ENCODE results near the gene DAZAP2.
"Not testable (repeated sequence)": the region's sequence is repeated elsewhere in the genome, so short reads cannot be mapped to it uniquely, and the experiment has no call there.

The DAZAP2 gene

DNA sequence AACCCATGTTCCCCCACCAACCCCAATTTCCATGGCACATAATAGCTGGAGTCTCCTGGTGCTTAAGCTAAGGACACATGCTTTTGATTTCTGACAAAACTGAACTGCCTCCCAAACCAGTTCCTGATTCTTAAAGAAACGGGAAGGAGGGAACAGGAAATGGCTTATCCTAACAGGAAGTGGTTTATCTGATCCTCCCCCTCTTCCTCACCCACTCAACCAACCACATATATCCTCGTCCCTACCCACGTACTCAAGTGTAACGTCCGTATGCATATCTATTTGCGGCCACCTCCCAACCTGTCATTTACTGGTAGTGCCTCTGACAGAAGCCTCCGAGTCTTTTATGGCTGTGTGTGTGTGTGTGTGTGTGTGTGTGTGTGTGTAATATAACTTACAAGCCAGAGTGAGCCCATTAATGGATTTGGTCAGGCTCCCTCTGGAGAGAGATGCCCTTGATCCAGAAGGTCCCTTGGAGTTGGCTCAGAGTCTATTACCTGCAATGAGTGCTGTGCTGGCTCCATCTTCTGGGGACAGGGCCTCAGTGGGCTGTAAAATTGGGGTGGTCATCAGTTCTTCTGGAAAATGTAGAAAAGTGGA, 7.7 kb downstream of the DAZAP2 start:
- in situ Hi-C loops (cut with HindIII; ENCODE audit: low sequenced_read_pairs) = no loop called here

DNA sequence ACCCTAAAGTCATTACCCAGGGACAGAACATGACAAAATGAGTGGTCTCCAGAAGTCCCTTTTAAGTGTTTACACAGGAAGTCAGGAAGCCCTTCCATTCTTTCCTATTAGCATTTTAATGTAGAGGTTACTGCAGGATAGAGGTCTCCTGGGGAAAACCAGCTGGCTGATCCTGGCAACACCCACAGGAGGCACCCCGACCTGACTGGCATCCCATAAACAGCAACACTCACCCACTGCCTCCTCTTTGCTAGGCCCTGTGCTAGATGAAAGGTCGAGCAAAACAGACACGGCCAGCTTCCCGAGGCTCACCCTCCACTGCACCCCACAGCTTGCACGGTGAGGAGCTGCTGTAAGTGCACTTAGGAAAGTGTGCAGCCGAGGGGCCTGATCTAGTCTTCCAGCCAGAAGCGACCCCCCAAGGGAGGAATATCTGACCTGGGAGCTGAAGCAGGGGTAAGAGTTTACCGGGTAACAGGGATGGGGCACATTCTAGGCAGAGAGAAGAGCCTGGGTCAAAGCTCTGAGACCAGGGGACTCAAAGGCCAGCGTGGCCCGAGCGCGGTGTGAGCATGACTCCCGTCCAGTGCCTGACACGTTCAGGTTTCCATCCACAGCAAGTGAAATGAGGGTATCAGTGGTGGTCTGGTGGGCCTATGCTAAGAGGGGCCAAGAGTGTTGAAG, 9.0 kb downstream of the DAZAP2 start:
- in situ Hi-C loops (cut with HindIII; ENCODE audit: low sequenced_read_pairs) = no loop called here

DNA sequence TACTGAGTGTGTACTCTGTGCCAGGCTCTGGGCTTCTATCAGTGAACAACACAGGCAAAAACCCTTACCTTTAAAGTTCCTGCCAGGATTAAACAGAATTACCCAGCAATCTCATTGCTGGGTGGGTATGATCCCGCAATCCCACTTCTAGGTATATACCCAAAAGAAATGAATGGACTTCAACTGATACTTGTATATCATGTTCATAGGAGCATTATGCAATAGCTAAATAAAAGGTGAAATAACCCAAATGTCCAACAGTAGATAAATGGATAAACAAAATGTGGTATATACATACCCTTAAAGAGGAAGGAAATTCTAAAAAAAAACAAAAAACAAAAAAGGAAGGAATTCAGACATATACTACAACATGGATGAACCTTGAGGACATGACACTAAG, 14.7 kb downstream of the DAZAP2 start:
- in situ Hi-C loops (cut with HindIII; ENCODE audit: low sequenced_read_pairs) = no loop called here

DNA sequence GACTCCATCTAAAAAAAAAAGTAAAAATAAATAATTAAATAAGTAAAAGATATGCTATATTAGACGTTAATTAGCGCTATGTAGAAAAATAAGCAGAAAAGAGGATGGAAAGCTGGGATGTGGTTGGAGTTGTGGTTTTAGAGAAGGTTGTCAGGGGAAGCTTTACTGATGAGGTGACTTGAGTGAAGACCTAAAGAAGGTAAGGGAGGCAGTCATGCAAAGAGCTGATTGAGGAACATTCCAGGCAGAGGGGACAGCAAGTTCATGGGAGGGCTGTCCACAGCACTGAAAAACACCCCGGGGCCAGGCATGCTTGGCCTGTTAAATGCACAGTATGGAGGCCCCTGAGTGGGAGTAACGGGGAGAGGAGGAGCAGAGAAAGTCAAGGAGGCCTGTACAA, 15.9 kb downstream of the DAZAP2 start:
- in situ Hi-C loops (cut with HindIII; ENCODE audit: low sequenced_read_pairs) = no loop called here

DNA sequence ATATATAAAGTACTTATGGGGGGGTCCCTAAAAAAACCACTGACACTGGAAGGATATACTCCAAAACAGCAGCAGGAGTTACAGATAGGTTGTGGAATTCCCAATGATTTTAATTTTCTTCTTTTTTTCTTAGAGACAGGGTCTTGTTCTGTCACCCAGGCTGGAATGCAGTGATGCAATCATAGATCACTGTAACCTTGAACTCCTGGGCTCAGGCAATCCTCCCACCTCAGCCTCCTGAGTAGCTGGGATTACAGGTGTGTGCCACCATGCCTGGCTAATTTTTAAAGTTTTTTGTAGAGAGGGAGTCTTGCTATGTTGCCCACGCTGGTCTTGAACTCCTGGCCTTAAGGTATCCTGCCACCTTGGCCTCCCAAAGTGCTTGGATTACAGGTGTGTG, 21.0 kb downstream of the DAZAP2 start:
- in situ Hi-C loops (cut with HindIII; ENCODE audit: low sequenced_read_pairs) = not testable (repeated sequence)

DNA sequence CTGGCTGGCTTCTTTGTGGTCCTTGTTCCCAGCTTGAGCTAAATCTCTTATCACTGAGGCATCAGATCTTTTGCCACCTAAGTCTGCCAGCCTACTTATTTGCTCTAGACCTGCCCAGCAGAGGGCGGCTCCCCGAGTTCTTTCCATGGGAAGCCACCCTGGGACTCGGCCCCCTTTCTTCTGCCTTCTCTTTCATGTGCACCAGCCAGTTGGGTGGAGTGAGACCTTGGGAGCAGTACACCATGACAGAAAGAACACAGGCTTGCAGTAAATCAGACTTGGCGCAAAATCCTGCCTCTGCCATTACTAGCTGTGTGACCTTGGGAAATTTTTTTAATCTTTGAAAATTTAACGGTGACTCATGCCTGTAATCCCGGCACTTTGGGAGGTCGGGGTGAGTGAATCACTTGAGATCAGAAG, 24.1 kb downstream of the DAZAP2 start:
- in situ Hi-C loops (cut with HindIII; ENCODE audit: low sequenced_read_pairs) = no loop called here

DNA sequence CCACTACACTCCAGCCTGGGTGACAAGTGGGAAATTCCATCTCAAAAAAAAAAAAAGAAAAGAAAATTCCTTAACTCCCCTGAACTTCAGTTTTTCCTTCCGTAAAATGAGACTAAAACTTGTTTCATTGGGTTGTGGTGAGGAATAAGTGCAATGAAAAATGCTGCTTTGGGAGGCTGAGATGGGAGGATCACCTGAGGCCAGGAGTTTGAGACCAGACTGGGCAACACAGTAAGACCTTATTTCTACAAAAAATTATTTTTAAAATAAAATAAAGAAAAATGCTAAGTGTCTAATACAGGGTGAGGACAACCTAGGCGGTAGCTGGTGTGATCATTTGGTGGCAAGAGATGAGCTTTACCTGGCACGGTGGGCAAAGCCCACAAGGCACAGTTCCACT, 24.7 kb downstream of the DAZAP2 start:
- in situ Hi-C loops (cut with HindIII; ENCODE audit: low sequenced_read_pairs) = no loop called here

DNA sequence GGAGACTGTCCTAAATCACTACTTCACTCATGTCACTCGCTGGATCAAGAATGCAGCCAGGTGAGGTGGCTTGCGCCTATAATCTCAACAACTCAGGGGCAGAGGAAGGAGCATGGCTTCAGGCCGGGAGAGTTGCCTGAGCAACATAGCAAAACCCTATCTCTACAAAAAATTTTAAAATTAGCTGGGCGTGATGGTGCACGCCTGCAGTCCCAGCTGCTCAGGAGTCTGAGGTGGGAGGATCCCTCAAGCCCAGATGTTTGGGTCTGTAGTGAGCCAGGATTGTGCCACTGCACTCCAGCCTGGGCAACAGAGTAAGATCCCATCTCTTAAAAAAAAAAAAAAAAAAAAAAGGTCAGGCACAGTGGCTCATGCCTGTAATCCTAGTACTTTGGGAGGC, 25.7 kb downstream of the DAZAP2 start:
- in situ Hi-C loops (cut with HindIII; ENCODE audit: low sequenced_read_pairs) = no loop called here

DNA sequence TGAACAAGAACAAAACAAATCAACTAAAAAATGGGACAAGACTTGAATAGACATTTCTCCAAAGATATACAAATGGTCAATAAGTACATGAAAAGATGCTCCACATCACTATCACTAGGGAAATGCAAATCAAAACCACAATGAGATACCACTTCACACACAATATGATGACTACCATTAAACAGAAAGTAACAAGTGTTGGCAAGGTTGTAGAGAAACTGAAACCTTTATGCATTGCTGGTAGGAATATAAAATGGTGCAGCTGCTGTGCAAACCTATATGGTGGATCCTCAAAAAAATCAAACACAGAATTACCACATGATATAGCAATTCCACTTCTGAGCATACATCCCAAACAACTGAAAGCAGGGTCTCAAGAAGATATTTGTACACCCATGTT, 26.4 kb downstream of the DAZAP2 start:
- in situ Hi-C loops (cut with HindIII; ENCODE audit: low sequenced_read_pairs) = no loop called here

DNA sequence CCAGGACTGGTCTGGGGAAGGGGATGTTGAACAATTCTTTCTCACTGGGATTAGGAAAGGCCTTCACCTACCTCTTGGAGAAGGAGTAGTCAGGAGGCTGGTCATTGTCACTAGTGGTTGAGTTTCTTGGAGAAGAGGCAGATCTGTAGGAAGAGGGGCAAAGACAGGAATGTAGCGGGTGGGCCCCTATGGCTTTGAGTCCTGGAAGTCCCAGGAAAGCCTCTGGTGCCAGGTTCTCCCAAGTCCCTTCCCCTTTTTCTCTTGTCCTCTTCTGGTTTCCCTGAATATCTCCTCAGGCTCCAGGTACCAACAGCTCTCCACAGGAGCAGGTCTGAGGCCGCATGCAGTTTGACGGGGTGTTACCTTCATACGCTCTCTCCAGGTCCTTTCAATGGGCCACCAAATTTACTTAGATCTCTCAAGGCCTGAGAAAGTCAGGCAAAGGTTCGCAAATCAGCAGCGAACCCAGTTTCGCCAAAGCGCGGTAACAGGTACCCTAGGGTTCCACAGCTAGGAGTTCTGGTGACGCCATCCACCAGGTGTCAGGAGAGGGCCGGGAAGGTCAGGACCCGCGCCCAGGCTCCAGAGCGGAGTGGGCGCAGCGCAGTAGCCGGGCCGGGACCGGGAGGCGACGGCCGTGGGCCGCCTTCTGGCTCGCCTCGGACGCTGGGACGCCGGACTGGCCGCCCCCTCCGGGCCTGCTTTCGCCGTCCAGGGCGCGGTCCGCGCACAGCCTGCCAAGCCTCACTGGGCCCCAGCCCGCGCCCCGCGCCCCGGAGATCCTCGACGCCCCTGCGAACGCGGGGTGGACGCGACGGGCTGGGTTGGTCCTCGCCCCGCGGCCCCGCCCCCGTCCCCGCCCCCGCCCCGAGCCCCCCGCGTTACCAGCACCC, 30.8 kb downstream of the DAZAP2 start:
- in situ Hi-C loops (cut with HindIII; ENCODE audit: low sequenced_read_pairs) = no loop called here

DNA sequence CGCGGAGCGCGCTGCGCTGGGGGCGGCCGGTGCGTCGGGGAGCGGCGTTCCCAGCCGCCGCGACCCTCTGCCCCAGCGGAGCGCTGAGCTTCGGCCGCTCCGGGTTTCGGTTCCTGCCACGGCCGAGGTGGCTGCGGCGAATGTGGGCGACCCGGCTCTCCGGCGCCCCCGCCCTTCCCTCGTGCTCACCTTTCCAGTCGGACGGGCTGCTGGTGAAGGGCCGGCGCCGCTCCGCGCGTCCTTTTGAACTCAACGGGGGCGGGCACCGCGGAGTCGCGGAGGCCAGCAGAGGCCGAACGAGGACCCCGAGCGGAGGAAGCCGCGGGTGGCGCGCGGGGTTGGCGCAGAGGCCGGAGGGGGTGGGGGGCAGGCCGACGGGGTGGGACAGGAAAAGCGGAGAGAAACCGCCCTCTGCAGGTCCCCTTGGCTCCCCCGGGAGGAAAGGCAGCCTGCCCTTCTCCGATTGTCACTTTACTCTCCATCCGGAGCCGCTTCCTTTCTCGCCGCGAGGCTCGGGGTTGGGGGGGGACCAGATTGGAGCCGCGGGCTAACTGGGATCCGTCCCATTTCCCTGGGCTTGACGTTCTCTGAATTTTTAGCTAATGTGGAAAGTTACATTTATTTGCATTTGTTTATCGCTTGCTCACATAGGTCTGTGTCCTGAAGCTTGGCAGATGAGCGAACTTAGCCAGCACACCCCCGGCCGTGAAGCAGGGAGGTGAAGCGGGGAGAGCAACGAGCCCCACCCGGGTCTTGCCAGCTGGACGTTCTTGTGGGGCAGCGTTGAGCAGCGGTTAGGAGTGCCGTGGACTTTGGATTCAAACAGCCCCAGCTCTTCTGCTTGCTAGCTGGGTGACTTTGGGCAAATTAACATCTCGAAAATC, 31.7 kb downstream of the DAZAP2 start, which contains the start of gene SMAGP:
Gene SMAGP, minus strand, starts transcription at position 349 of the 884 bp plus-strand sequence. CDS start 1,137 bp downstream, outside the sequence.
- in situ Hi-C loops (cut with HindIII; ENCODE audit: low sequenced_read_pairs) = no loop called here

DNA sequence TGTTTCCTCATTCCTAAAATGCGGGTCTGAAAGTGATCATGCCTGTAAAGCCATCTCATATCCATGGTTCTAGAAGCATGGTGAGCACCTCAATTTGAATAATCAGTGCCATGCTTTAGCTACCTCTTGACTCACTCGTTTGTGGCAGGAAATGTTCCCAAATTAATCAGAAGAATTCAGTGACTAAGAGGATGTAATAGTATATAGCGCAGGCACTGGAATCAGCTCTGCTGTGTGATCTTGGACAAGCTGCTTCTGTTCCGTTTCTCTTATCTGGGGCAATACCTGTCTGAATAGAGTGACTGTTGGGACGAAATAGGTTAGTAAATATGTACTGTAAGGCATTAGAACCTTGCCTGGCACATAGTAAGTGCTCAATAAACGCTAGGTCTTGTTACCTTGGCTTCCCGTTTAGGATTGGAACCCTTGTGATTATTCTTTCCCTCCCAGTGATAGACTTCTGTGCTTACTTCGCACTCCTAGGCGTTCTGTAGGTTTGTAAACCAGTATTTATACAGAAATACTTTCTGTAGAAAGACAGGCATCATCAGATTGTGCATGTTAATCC, 32.4 kb downstream of the DAZAP2 start:
- in situ Hi-C loops (cut with HindIII; ENCODE audit: low sequenced_read_pairs) = no loop called here

DNA sequence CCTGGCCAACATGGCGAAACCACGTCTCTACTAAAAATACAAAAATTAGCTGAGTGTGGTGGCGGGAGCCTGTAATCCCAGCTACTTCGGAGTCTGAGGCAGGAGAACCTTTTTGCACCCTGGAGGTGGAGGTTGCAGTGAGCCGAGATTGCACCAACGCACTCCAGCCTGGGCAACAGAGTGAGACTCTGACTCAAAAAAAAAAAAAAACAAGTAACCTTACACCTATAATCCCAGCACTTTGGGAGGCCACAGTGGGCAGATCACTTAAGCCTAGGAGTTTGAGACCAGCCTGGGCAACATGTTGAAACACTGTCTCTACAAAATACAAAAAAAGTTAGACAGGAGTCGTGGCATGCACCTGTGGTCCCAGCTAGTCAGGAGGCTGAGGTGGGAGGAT, 34.2 kb downstream of the DAZAP2 start:
- in situ Hi-C loops (cut with HindIII; ENCODE audit: low sequenced_read_pairs) = not testable (repeated sequence)

DNA sequence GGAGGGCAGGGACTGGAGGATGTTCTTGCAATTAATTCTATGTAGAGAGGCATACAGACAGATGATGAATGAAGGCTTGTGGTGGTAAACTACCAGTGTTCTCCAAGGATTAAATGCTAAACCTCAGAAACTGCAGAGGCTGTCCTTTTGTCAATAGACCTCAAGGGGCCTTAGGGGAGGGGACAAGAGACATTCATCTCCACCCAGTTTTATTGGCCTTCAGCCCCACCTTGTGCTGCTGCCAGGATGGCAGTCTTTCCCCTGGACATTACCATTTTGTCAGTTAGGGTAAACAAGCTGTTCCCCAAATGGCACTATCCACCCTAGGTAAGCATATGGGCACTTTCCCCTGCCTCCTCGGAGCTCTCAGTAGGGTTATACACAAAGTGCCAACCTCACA, 36.5 kb downstream of the DAZAP2 start:
- in situ Hi-C loops (cut with HindIII; ENCODE audit: low sequenced_read_pairs) = no loop called here

DNA sequence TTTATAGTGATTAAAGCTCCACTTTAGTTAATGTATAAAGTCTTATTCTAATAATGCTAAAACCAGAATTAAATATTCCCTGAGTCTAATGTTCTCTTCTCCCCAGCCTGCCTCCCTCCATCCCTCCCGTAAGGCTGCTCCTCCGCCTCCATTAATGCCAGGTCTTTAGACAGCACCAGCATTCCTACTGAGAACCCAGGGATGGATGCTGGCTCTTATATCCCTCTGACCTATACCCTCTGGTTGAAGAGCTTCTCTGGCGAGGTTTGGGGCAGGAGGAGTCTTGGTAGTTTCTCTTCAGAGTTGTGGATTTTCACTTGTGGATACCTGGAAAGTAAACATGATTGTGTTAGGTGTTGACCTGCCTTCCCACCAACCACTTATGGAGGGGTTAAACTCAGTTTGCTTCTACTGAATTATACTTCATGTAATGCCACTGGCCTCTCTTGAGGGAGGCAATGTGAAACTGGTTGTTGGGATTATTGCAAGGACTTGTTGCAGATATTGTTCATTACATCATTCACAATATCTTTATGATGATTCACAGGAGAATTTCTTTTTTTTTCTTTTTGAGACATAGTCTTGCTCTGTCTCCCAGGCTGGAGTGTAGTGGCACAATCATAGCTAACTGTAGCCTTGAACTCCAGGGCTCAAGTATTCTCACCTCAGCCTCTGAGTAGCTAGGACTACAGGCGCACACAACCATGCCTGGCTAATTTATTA, 42.7 kb downstream of the DAZAP2 start:
- in situ Hi-C loops (cut with HindIII; ENCODE audit: low sequenced_read_pairs) = no loop called here

DNA sequence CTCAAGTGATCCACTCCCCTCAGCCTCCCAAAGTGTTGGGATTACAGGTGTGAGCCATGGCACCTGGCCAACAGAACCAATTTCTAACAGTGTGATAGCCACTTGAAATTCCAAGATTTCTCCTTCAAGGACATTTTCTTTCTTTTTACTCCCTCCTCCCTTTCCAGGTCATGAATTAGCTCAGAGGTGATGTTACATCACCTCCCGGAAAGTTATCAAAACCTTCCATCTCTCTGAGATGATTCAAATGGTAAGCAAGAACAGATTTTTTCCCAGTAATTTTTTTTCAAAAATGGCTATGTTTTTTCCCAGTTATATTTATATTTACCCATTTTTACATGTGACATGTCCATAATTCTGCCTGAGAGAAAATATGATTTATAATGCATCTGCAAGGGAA, 47.2 kb downstream of the DAZAP2 start:
- in situ Hi-C loops (cut with HindIII; ENCODE audit: low sequenced_read_pairs) = no loop called here

DNA sequence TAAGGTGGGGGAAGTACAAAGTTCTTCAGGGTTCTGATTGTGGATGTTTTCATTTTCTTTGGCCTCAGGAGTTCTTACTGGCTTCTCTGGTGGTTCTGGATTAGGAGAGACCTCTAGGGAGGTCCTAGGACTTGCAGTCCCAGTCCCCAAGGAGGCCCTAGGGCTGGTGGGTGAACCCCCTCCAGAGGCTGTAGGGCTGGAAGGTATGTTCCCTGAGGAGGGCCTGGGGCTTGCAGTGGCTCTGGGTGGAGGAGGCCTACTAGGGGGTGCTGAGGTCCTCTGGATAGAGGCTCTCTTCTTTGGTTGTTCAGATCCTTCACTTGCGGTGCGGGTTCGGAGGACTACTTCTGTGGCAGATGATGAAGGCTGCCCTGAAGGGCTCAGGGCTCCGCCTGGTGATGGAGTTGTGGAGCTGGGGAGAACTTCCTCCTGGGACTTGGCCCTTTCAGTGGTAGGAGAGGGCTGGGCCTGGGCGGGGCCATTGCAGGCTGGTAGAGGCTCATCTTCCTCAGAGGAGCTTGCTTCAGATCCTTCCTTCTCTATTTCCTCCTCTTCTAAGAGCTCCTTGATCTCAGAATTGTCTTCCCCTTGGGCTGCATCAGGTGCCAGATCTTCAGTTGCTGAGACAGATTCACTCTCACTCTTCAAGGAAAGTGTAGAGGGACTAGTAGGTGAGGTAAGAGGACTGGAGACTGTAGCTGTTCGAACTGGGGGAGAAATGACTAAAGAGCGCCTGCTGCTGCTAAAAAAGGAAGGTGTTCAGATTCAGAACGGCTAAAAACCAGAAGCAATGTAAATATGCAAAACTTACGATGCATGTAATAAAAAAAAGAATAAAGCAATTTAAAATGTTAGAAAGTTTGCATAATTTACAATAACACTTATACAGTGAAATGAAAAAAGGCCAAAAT, 53.2 kb downstream of the DAZAP2 start:
- in situ Hi-C loops (cut with HindIII; ENCODE audit: low sequenced_read_pairs) = not testable (repeated sequence)

Data from DLD1 (cell line).